Colonic mucosa (tissue), 4 donors: ENCODE results near the gene ERICH3. TPM values are rescaled to one million over a fixed set of nuclear protein-coding genes. Genes with fewer than 3 reads are reported as not detected.

Source experiments
- DNase-seq: peaks from one replicate; pipeline ENCODE4 v3.0.0-alpha.2; 2020
- H3K27ac ChIP-seq: fragments of 200-600 bp; one replicate; pipeline ENCODE4 v1.8.0; 2021
- H3K27me3 ChIP-seq: fragments of 200-600 bp; one replicate; pipeline ENCODE4 v1.8.0; 2021
- H3K36me3 ChIP-seq: fragments of 200-600 bp; one replicate; pipeline ENCODE4 v1.8.0; 2021
- H3K4me1 ChIP-seq: fragments of 200-600 bp; one replicate; pipeline ENCODE4 v1.8.0; 2021; ENCODE audit warnings: mild to moderate bottlenecking
- H3K4me3 ChIP-seq: fragments of 200-600 bp; one replicate; pipeline ENCODE4 v1.8.0; 2021
- H3K9ac ChIP-seq, 2 donors: one replicate each; pipeline ENCODE4 v1.7.0; 2013; ENCODE audit warnings: control low read depth in 2 of 2, low read depth in 2 of 2, low read length in 2 of 2
- H3K9me3 ChIP-seq: fragments of 200-600 bp; one replicate; pipeline ENCODE4 v1.8.0; 2021
- CTCF ChIP-seq: fragments of 200-600 bp; IDR thresholded peaks from one replicate; pipeline ENCODE4 v1.8.0; 2022; ENCODE audit warnings: antibody characterized with exemption, mild to moderate bottlenecking
- intact Hi-C: fragments of 100-400 bp; cut with DNase I; formaldehyde crosslinking; loops from one replicate; pipeline ENCODE4 v1.14.1; 2022
- total RNA-seq, 2 donors: library from RNA; stranded (reverse); fragmentation: NEBNext Ultra II Directional in 1 of 2; extraction: Animal tissue kit (Norgen Biotek cat#: 25700) in 1 of 2; gene quantifications; one replicate each; pipeline ENCODE4 v1.2.1, GENCODE V29; 2021
- donor health status: healthy.
- donor health status: DM: no; HTN: no; CAD: no.
- donor health status: DM: no; HTN: no; CAD: no.

The ERICH3 gene
- total RNA-seq, 2 donors from 2014 or later, result 0.16 TPM; not detected in 1

DNA sequence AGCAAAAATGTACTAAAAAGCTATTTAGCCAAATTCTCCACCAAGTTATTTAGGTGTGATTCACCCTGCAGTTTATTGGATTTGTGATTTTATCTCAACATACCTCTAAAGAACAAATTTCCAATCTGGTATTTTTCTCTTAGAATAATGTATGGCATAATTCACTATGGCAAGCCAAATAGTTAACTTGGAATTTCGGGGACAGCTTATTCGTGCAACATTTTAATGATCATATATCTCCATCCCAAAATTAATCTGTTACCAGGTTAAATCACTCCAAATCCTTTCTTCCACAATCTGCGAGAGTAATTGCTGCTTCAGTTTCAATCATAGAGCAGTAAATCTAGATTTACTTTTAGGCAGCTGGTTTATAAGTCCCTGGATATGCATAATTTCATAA is 53.4 kb downstream of the ERICH3 start:
- Histone ChIP-seq H3K4me3 (no peak overlapping the region), H3K9me3 (no peaks in the 10 kb centered on the region), H3K9ac (no peak overlapping the region), H3K27ac (no peak overlapping the region), H3K27me3 (no peaks in the 10 kb centered on the region), H3K36me3 (no peaks in the 10 kb centered on the region), H3K4me1 (no peaks in the 10 kb centered on the region)
- DNase-seq, result no peak
- TF ChIP-seq CTCF, result no peak
- intact Hi-C loops, result no loop called here

DNA sequence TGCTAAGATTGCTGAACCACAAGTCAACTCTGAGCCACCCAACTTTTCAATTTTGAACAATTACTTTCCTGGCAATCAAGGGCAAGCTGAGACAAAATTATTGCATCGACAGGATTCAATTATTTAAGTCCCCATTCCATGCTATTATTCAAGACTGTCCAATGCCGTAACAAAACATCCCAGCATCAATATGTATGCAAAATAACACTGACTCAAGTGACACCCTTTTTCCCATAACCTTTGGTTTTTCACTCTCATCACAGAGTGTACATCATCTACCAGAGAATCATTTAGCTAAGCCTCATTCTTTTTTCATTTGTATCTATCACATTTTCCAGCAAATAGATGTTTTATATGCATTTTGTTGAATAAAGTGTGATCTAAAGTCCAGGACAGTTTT is 54.6 kb downstream of the ERICH3 start:
- intact Hi-C loops, result no loop called here
- H3K9me3 ChIP-seq, result no peaks in the 10 kb centered on the region
- H3K36me3 ChIP-seq, result no peaks in the 10 kb centered on the region
- H3K9ac ChIP-seq, result no peak overlapping the region
- no peak overlapping the region for H3K4me3 ChIP-seq
- TF ChIP-seq CTCF, result no peak
- H3K27ac ChIP-seq, result no peak overlapping the region
- no peak for DNase-seq
- no peaks in the 10 kb centered on the region for H3K4me1 ChIP-seq
- H3K27me3 ChIP-seq, result no peaks in the 10 kb centered on the region

GRCh38 chr1:74613894-74614293 is 59.7 kb downstream of the ERICH3 start:
- H3K27ac ChIP-seq, result no peak overlapping the region
- intact Hi-C loops, result no loop called here
- H3K27me3 ChIP-seq, result no peaks in the 10 kb centered on the region
- no peak overlapping the region for H3K4me3 ChIP-seq
- no peaks in the 10 kb centered on the region for H3K9me3 ChIP-seq
- no peak for DNase-seq
- no peaks in the 10 kb centered on the region for H3K4me1 ChIP-seq
- no peak overlapping the region for H3K9ac ChIP-seq
- no peak for TF ChIP-seq CTCF
- no peaks in the 10 kb centered on the region for H3K36me3 ChIP-seq

DNA sequence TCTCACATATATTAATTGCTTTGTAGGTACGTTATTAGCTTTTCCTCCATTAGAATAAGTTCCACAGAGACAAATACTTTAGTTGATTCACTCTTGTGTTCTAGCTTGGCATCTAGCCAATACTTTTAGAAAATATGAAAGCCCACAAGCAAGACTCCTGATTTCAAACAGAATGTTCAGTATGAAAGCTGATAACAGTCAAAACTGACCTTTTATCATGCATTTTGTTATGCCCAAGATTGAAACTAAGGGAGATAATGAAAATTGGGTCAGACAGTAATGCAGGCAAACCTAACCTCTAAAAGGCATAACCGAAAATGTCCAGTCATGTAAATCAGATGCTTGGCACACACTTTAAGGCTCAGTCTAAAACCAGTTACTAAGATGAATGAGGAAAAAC is 61.7 kb downstream of the ERICH3 start:
- Histone ChIP-seq H3K27me3 (no peaks in the 10 kb centered on the region), H3K4me1 (no peaks in the 10 kb centered on the region), H3K9ac (no peak overlapping the region), H3K27ac (no peak overlapping the region), H3K9me3 (no peaks in the 10 kb centered on the region), H3K36me3 (no peaks in the 10 kb centered on the region), H3K4me3 (no peak overlapping the region)
- DNase-seq, result no peak
- TF ChIP-seq CTCF, result no peak
- intact Hi-C loops, result no loop called here

GRCh38 chr1:74610961-74611360 is 62.6 kb downstream of the ERICH3 start:
- DNase-seq, result no peak
- Histone ChIP-seq H3K27me3 (no peaks in the 10 kb centered on the region), H3K9me3 (no peaks in the 10 kb centered on the region), H3K36me3 (no peaks in the 10 kb centered on the region), H3K4me1 (no peaks in the 10 kb centered on the region), H3K27ac (no peak overlapping the region), H3K9ac (no peak overlapping the region), H3K4me3 (no peak overlapping the region)
- intact Hi-C loops, result no loop called here
- no peak for TF ChIP-seq CTCF
